ENCODE measurements around the gene AGAP2. TPM values are rescaled to one million over a fixed set of nuclear protein-coding genes. Genes with fewer than 3 reads are reported as not detected.

AGAP2 gene
- total and polyA plus RNA-seq, 2 of the 8 experiments (the other 6 are each of a cell fraction or from before 2014, with no cell fraction given), result 1.5 TPM

- TF ChIP-seq CHD7 (IDR thresholded peaks at IDR 0.05; ENCODE audit: insufficient replicate concordance, low read length) (no peak), BCL11A (IDR thresholded peaks at IDR 0.05; ENCODE audit: low read depth in 2 of 2, low read length in 2 of 2) (no peak), JUN (IDR thresholded peaks at IDR 0.05; ENCODE audit: low read depth, low read length) (no peak), RNF2 (IDR thresholded peaks at IDR 0.05; ENCODE audit: borderline replicate concordance, low read depth, low read length, missing control alignments, poor library complexity, severe bottlenecking) (no peak), CREB1 (IDR thresholded peaks at IDR 0.05) (no peak), POLR2A (IDR thresholded peaks at IDR 0.05; ENCODE audit: control extremely low read depth in 1 of 2, low read depth in 2 of 2, low read length in 2 of 2) (no peak), TAF7 (optimal IDR thresholded peaks at IDR 0.05; ENCODE audit: borderline replicate concordance, low read depth, low read length) (no peak)
Observed at GRCh38 chr12:57720606-57721595, 17.6 kb downstream of the AGAP2 start (continued).
